Fibroblast of lung (primary cell): ENCODE results near the gene CASKIN2. TPM values are rescaled to one million over a fixed set of nuclear protein-coding genes. Genes with fewer than 3 reads are reported as not detected.

Source experiments
- DNase-seq, 2 donors: peaks; one replicate each; pipeline versions ENCODE4 v3.0.0 to v3.0.0-alpha.2; 2010; ENCODE audit warnings: low read depth in 2 of 2
- H2AFZ ChIP-seq: 2 replicates; pipeline ENCODE4 v1.5.1; 2012; ENCODE audit warnings: low read length, control low read depth, inconsistent platforms
- H3K27ac ChIP-seq: 2 replicates; pipeline ENCODE4 v1.5.1; 2011; ENCODE audit warnings: low read length, control low read depth; ENCODE audit not compliant: insufficient read depth
- H3K27me3 ChIP-seq: 2 replicates; pipeline ENCODE4 v1.5.1; 2011; ENCODE audit warnings: mild to moderate bottlenecking, low read length; ENCODE audit not compliant: control insufficient read depth, insufficient read depth
- H3K36me3 ChIP-seq: 2 replicates; pipeline ENCODE4 v1.5.1; 2011; ENCODE audit warnings: low read length; ENCODE audit not compliant: control insufficient read depth, insufficient read depth
- H3K4me1 ChIP-seq: 2 replicates; pipeline ENCODE4 v1.5.1; 2011; ENCODE audit warnings: low read length; ENCODE audit not compliant: control insufficient read depth, insufficient read depth; ENCODE audit errors: extremely low read depth
- H3K4me2 ChIP-seq: 2 replicates; pipeline ENCODE4 v1.5.1; 2011; ENCODE audit warnings: low read length, control low read depth; ENCODE audit not compliant: insufficient read depth; ENCODE audit errors: extremely low read depth
- H3K4me3 ChIP-seq, 4 experiments: fragments of 200-600 bp in 1 of 4; sonication (generic) in 1 of 4; replicated peaks in 1 of 4; 2 replicates each; pipeline ENCODE4 v1.5.1; 2011 to 2016; ENCODE audit warnings: low read length in 4 of 4, low read depth in 3 of 4, mild to moderate bottlenecking in 3 of 4, control low read depth in 2 of 4, inconsistent platforms in 1 of 4, mixed read lengths in 1 of 4; ENCODE audit not compliant: insufficient read depth in 1 of 4; ENCODE audit errors: control extremely low read depth in 1 of 4
- H3K79me2 ChIP-seq: 2 replicates; pipeline ENCODE4 v1.5.1; 2012; ENCODE audit warnings: mild to moderate bottlenecking, low read length, inconsistent platforms; ENCODE audit not compliant: control insufficient read depth, insufficient read depth
- H3K9ac ChIP-seq: 2 replicates; pipeline ENCODE4 v1.5.1; 2011; ENCODE audit warnings: mild to moderate bottlenecking, low read length, control low read depth; ENCODE audit not compliant: insufficient read depth
- H3K9me3 ChIP-seq: 2 replicates; pipeline ENCODE4 v1.5.1; 2012; ENCODE audit warnings: low read depth, low read length; ENCODE audit not compliant: control insufficient read depth, insufficient read depth
- H4K20me1 ChIP-seq: 2 replicates; pipeline ENCODE4 v1.5.1; 2011; ENCODE audit warnings: low read length; ENCODE audit not compliant: control insufficient read depth, insufficient read depth; ENCODE audit errors: extremely low read depth
- CTCF ChIP-seq, 2 donors: IDR thresholded peaks in 1 of 2; conservative IDR thresholded peaks in 1 of 2; 1 replicate in 1 of 2; 2 replicates in 1 of 2; pipeline ENCODE4 v1.5.1; 2011 to 2012; ENCODE audit warnings: low read length in 2 of 2, control low read depth in 1 of 2, inconsistent platforms in 1 of 2, low read depth in 1 of 2, mild to moderate bottlenecking in 1 of 2
- EZH2 ChIP-seq: IDR thresholded peaks from 2 replicates; pipeline ENCODE4 v1.5.1; 2012; ENCODE audit warnings: low read length, control low read depth, mild to moderate bottlenecking; ENCODE audit errors: missing control alignments
- polyA plus RNA-seq, 2 donors: library from polyadenylated mRNA; depleted of rRNA in 1 of 2; stranded (reverse) in 1 of 2; unstranded in 1 of 2; fragments of >200 nt; gene quantifications; 2 replicates each; pipeline ENCODE4 v1.2.1, GENCODE V29; 2011 to 2012; ENCODE audit warnings: missing spikeins in 1 of 2
- total RNA-seq: library from RNA; depleted of rRNA; stranded (reverse); fragments of >200 nt; gene quantifications from 2 replicates; pipeline ENCODE4 v1.2.1, GENCODE V29; 2014

The CASKIN2 gene
- total and polyA plus RNA-seq, 2 donors (not counting 1 experiment from before 2014, with no cell fraction given): 3.4 to 8.3 TPM

GRCh38 chr17:75488693-75489510 is 26.4 kb downstream of the CASKIN2 start:
- Histone ChIP-seq H4K20me1 (no peaks in the 10 kb centered on the region), H2AFZ (no peak overlapping the region), H3K79me2 (no peaks in the 10 kb centered on the region), H3K36me3 (peaks cover 8% of the 10 kb centered on the region), H3K27me3 (no peaks in the 10 kb centered on the region), H3K4me2 (no peak overlapping the region), H3K9ac (no peak overlapping the region), H3K27ac (no peak overlapping the region), H3K4me1 (no peaks in the 10 kb centered on the region), H3K9me3 (no peaks in the 10 kb centered on the region), H3K4me3 (no peak overlapping the region)
- no peak for TF ChIP-seq CTCF (conservative IDR thresholded peaks at IDR 0.05 in 1 of 2, IDR thresholded peaks at IDR 0.05 in 1 of 2; ENCODE audit: low read depth in 1 of 2, low read length in 2 of 2)
- DNase-seq: no peak

GRCh38 chr17:75487351-75488070 is 27.8 kb downstream of the CASKIN2 start:
- peaks cover 7% of the 10 kb centered on the region for H3K36me3 ChIP-seq
- DNase-seq: no peak

More at GRCh38 chr17:75487351-75488070, 27.8 kb downstream of the CASKIN2 start:
- Histone ChIP-seq H3K27ac (no peak overlapping the region), H3K4me3 (no peak overlapping the region), H3K79me2 (no peaks in the 10 kb centered on the region), H3K4me1 (no peaks in the 10 kb centered on the region), H2AFZ (no peak overlapping the region), H3K9me3 (no peaks in the 10 kb centered on the region), H3K27me3 (no peaks in the 10 kb centered on the region), H4K20me1 (no peaks in the 10 kb centered on the region), H3K9ac (no peak overlapping the region), H3K4me2 (no peak overlapping the region)
- TF ChIP-seq CTCF (conservative IDR thresholded peaks at IDR 0.05 in 1 of 2, IDR thresholded peaks at IDR 0.05 in 1 of 2; ENCODE audit: low read depth in 1 of 2, low read length in 2 of 2) (no peak), EZH2 (no peak)
